DOHH2 (cell line): ENCODE data around the gene SCNN1B.

Experiments
- CTCF ChIP-seq: fragments of 200-600 bp; sonication (generic); IDR thresholded peaks from one replicate; pipeline ENCODE4 v1.5.1; 2014; ENCODE audit warnings: antibody characterized with exemption, mild to moderate bottlenecking, low read depth, low read length; ENCODE audit not compliant: poor library complexity, severe bottlenecking
- EZH2phosphoT487 ChIP-seq: fragments of 200-600 bp; sonication (generic); IDR thresholded peaks from 2 replicates; pipeline ENCODE4 v1.6.1; 2017; ENCODE audit warnings: borderline replicate concordance, mild to moderate bottlenecking, antibody characterized with exemption, low read length, moderate library complexity, mixed read lengths

GRCh38 chr16:23306199-23307100 lies 4.3 kb downstream of the SCNN1B start:
- TF ChIP-seq CTCF, result no peak
- TF ChIP-seq EZH2phosphoT487, result no peak
